ENCODE data around the gene TJP3. TPM values are rescaled to one million over a fixed set of nuclear protein-coding genes. Genes with fewer than 3 reads are reported as not detected.
"Not testable (repeated sequence)": the region's sequence is repeated elsewhere in the genome, so short reads cannot be mapped to it uniquely, and the experiment has no call there.

Gene TJP3, protein sequence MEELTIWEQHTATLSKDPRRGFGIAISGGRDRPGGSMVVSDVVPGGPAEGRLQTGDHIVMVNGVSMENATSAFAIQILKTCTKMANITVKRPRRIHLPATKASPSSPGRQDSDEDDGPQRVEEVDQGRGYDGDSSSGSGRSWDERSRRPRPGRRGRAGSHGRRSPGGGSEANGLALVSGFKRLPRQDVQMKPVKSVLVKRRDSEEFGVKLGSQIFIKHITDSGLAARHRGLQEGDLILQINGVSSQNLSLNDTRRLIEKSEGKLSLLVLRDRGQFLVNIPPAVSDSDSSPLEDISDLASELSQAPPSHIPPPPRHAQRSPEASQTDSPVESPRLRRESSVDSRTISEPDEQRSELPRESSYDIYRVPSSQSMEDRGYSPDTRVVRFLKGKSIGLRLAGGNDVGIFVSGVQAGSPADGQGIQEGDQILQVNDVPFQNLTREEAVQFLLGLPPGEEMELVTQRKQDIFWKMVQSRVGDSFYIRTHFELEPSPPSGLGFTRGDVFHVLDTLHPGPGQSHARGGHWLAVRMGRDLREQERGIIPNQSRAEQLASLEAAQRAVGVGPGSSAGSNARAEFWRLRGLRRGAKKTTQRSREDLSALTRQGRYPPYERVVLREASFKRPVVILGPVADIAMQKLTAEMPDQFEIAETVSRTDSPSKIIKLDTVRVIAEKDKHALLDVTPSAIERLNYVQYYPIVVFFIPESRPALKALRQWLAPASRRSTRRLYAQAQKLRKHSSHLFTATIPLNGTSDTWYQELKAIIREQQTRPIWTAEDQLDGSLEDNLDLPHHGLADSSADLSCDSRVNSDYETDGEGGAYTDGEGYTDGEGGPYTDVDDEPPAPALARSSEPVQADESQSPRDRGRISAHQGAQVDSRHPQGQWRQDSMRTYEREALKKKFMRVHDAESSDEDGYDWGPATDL
- 4.9 TPM for polyA plus RNA-seq

DNA sequence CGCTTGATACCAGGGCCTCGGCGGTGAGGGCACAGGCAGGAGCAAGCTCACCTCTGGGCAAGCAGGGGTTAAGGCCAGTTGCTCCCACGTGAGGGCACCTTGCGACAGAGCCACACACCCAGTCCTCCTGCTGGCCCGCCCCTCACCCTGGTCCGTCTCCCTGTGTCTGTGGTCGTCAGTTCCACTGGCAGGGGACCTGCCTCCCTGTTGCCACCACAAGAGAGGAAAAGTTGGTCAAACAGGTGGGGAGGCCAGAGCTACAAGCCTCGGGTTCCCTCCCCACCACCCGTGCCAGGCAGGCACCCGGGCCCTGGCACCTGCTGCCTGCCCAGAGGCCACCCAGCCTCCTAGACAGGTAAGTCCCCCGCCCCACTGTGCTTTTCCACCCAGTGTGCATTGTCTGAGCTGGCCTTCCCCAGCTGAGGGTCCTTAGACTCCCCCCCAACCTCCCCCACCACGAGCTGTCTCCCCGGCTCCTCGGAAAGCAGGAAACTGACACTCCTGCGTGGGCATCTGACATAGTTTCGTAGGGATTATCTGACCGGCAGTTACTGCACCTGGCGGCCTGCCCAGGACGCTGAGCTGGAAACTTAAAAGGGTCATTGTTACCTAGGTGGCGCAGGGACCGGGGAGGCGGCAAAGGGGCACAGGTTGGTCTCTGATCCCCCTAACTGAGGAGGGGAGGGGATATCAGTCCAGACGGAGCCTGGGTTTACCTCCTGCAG, at the start of gene TJP3:
Gene TJP3, plus strand, starts transcription at position 178 of the 725 bp plus-strand sequence. CDS start 20,049 bp downstream, outside the sequence.
- H3K27ac Mint-ChIP-seq: no peak within 1 kb of the TSS
- no peaks in the 10 kb centered on the region for H3K36me3 Mint-ChIP-seq
- H3K4me1 Mint-ChIP-seq: peaks cover 0 to 5% (median 2%) of the 10 kb centered on the region in 3 donors
- H3K27me3 Mint-ChIP-seq: peaks cover 12% of the 10 kb centered on the region
- no peaks in the 10 kb centered on the region for H3K9me3 Mint-ChIP-seq
- no peak within 1 kb of the TSS for H3K4me3 Mint-ChIP-seq

DNA sequence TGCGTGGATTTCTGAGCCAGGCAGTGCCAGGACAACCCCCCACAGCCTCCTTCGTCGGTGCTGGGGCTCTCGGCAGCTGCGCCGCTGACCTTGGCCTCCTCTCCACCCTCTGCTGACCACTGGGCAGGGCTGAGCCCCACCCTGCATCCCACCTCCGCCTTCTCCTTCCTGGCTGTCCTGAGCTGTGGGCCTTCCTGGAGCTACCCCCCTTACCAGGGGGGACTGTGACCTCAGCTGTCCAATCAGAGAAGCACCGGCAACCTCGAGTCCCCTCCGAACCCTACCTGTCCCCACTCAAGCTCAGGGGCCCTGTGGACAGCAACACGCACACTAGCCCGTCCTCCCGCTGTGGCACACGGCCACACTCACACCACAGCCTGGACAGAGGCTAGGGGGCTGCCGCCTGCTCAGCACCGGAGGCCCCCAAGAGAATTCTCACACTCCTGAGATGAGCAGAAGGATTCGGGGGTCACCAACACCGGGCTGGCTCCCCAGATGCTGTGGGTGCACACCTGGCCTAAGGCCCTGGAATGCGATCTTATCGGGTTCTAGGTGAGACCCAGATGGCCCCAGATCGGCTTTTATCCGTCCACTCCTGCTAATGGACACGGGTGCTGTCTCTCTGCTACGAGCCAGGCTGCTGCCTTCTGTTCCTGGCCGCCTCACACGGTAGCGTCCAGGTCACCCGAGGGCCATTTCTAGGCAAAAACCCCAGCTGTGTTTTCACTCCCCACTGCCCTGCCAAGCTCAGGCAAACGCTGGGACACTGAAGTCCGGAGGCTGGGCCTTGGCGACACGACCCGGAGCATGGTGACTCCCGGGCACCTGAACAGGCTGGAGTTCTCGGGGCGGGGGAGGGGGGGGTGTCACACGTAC, 49.1 kb upstream of the TJP3 start:
- Mint-ChIP-seq H3K27ac (no peak overlapping the region), H3K4me1 (no peaks in the 10 kb centered on the region), H3K9me3 (no peaks in the 10 kb centered on the region), H3K36me3 (peaks cover 3% of the 10 kb centered on the region), H3K4me3 (no peak overlapping the region), H3K27me3 (no peaks in the 10 kb centered on the region)

DNA sequence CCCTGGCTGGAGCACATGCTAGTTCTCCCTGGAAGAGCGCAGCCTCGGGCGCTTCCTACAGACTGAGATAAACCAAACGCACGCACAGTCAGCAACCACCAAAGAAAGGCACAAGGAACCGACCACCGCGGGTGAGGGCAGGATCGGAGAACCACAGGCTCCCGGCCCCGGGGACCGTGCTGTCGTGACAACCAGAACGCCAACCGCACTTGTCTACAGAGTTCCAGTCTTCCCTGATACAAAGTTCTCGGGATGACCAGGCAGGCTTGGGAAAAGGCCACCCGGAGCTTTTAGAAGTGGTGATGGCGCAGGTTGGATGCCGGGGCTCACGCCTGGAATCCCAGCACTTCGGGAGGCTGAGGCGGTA, 48.5 kb upstream of the TJP3 start:
- no peaks in the 10 kb centered on the region for H3K9me3 Mint-ChIP-seq
- H3K27ac Mint-ChIP-seq: no peak overlapping the region
- H3K27me3 Mint-ChIP-seq: no peaks in the 10 kb centered on the region
- peaks cover 0 to under 1% (median 0%) of the 10 kb centered on the region in 3 donors for H3K4me1 Mint-ChIP-seq
- H3K4me3 Mint-ChIP-seq: no peak overlapping the region
- H3K36me3 Mint-ChIP-seq: peaks cover 3% of the 10 kb centered on the region

DNA sequence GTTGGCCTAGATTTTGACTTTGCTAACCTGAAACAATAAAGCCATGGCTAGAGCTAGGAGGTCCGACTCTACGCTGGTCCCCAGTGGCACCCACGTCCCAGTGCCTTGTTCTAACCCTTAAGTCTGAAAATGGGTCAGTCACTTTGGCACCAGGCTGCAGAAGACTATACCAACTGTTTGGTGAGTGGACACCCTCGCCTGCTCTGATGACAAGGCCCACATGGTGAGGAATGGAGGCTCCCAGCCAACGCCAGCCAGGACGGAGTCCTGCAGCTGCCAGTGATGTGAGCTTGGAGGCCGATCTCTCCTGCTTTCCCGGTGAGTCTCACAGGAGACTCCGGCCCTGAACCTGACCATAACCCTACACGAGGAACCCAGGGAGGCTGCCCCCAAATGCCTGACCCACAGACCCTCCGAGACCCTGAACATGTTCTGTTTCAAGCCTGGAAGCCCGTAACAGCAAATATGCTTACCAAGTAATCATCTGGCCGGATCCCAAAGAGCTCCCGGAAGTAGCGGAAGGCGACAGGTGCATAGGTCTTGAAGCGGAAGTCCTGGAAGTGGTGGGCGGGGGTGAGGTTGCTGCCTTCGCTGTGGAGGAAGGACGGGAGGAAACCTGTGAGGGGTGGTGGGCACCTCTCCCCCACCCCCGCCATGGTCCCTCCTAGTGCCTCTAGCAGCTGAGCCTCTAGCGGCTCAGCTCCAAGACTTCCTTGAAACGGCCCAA, 47.5 kb upstream of the TJP3 start:
- Mint-ChIP-seq H3K9me3 (no peaks in the 10 kb centered on the region), H3K27ac (no peak overlapping the region), H3K36me3 (peaks cover 3% of the 10 kb centered on the region), H3K4me1 (peaks cover 0 to 5% (median 0%) of the 10 kb centered on the region in 3 donors), H3K4me3 (no peak overlapping the region), H3K27me3 (no peaks in the 10 kb centered on the region)

DNA sequence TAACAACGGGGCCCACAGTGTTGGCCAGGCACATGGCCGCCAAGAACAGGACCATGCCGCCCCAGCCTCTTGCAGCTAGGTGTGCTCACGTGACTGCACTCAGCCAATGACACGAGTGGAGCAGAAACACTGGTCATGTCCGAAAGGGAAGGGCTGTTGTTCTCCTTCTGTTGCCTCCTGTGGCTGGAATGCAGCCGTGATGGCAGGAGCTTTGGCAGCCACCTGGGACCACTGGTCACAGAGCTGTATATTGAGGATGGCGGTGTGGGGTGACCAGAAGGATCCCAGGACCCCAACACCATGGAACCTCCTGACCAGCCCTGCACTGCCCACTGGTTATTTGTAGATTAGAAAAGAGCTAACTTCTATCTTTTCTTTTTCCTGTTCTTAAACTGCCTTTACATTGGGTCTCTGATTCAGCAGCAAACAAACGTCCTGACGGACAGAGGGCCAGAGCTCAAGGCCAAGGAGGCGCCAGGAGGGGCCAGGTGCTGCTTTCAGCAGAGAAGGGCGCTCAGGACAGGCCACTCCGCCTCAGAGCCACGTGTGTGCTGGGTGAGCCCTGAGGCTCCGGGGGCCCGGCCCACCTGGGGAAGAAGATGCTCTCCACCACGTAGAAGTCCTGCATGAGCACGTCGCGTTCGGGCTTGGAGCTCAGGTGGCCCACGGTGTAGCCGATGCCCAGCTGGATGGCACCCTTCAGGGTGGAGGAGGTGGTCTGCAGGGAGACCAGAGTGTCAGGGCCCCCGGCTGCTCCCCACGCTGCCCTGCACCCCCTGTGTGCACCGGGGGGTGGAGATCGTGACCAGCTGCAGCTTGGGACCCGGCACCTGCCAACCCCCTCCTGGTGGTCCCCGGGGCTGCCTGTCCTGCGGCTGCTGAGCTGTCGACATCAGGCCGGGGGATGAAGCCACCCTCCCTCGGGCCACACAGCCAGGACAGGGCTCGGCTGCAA, 46.6 kb upstream of the TJP3 start:
- peaks cover 1% of the 10 kb centered on the region for H3K27me3 Mint-ChIP-seq
- H3K27ac Mint-ChIP-seq: no peak overlapping the region
- H3K9me3 Mint-ChIP-seq: no peaks in the 10 kb centered on the region
- peak overlapping the region in 1 of 4 donors; percentile 45 for H3K4me3 Mint-ChIP-seq
- peaks cover 0 to 10% (median 2%) of the 10 kb centered on the region in 3 donors for H3K4me1 Mint-ChIP-seq
- peaks cover 5% of the 10 kb centered on the region for H3K36me3 Mint-ChIP-seq

DNA sequence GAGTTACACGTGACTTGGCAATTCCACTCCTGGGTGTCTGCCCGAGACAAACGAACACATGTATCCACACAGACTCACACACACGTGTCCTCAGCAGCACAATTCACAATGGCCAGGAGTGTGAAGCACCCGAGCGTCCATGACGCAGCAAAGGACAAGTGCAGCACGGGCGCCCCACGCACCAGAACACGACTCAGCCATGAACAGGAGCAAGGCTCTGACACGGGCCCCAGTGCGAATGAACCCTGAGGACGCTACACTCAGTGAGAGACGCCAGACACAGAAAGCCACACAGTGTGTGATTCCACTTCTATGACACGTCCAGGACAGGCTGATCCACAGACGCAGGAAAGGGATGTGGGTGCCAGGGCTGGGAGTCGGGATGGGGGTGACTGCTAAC, 44.3 kb upstream of the TJP3 start:
- Mint-ChIP-seq H3K9me3 (no peaks in the 10 kb centered on the region), H3K27ac (no peak overlapping the region), H3K27me3 (peaks cover 1% of the 10 kb centered on the region), H3K36me3 (peaks cover 5% of the 10 kb centered on the region), H3K4me1 (peaks cover 0 to 10% (median 2%) of the 10 kb centered on the region in 3 donors), H3K4me3 (peak overlapping the region in 1 of 4 donors; percentile 33)

DNA sequence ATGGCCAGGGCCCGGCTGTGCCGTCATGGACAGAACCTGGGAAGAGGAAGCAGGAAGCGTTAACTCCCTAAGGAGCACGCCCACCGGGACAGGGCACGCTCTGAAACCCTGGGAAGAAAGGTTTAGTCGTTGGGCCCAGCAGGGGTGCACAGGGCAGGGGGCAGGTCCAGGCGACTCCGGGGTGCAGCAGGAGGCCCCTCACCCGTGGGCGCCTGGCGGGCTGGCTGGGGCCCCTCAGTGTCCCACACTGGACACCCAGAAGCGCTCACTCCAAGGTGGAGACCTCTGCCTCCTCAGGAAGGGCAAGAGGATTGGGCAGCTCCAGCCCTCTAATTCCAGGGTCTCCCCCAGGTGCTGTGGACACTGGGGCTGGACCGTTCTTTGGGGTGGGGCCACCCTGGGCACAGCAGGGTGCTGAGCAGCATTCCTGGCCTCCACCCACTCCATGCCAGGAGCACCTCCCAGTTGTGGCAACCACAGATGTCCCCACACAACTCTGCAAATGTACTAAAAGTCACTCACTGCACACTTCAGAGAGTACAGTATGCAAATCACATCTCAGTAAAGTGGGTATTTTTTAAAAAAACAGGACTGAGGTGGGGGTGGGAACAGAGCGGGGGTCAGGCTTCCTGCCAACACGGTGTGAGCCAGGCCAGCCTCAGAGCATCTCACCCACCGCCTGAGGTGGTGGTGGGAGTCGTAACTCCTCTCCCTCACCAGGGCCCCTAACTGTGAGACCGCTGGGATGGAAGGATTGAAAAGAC, 43.1 kb upstream of the TJP3 start:
- Mint-ChIP-seq H3K4me3 (peak overlapping the region in 3 of 4 donors; percentile 72 to 81 (median 72)), H3K9me3 (no peaks in the 10 kb centered on the region), H3K36me3 (peaks cover 5% of the 10 kb centered on the region), H3K27me3 (peaks cover 1% of the 10 kb centered on the region), H3K4me1 (peaks cover 0 to 11% (median 2%) of the 10 kb centered on the region in 3 donors), H3K27ac (no peak overlapping the region)

DNA sequence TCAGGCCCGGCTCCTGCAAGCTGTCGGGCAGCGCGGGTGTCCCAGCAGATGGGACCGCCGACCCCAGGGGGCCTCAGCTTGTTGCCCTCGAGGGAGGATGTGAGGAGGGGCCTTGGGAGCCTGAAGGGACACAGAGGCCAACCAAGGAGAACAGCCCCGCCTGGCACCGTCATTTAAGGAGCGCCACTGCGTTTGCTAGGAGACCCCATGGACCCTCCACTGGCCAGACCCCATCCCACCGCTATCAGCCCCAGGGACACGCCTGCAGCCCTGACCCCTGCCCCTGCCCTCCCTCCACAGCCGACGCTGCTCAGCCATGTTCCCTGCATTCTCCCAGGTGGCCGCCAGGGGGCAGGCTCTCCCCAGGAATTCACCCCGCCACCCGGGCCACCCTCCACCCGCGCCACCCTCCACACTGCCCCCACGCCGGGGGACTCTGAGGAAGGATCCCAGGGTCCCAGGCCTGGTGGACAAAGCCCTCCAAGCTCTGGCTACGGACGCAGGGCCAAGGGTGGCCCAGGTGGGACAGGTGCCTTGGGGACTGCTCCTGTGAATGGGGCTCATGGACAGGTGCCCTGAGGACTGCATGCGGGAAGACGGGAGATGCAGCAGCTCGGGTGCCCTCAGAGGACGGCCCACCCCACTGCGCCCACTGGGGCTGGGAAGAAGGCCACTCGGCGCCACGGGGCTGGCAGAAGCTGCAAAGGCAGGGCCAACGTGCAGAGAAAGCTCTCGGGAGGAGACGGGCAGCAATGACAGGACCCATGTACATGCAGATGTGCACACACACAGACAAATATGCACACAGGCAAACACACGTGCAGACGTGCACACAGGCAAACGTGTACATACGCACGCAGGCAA, 42.3 kb upstream of the TJP3 start:
- H3K4me3 Mint-ChIP-seq: peak overlapping the region in 3 of 4 donors; percentile 65 to 72 (median 72)
- peaks cover 3% of the 10 kb centered on the region for H3K27me3 Mint-ChIP-seq
- H3K36me3 Mint-ChIP-seq: peaks cover 6% of the 10 kb centered on the region
- H3K9me3 Mint-ChIP-seq: no peaks in the 10 kb centered on the region
- peaks cover 0 to 14% (median 2%) of the 10 kb centered on the region in 3 donors for H3K4me1 Mint-ChIP-seq
- no peak overlapping the region for H3K27ac Mint-ChIP-seq

DNA sequence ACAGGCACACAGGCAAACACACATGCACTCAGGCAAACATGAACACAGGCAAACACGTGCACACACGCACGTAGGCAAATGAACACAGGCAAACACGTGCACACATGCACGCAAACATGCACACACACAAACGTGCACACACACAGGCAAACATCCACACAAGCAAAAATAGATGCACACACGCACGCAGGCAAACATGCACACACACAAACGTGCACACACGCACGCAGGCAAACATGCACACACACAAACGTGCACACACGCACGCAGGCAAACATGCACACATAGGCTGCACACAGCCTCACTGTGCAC, 41.7 kb upstream of the TJP3 start:
- H3K27me3 Mint-ChIP-seq, H3K9me3 Mint-ChIP-seq, H3K36me3 Mint-ChIP-seq, H3K27ac Mint-ChIP-seq, H3K4me3 Mint-ChIP-seq: not testable (repeated sequence)
- peaks cover 0 to 16% (median 2%) of the 10 kb centered on the region in 3 donors for H3K4me1 Mint-ChIP-seq

DNA sequence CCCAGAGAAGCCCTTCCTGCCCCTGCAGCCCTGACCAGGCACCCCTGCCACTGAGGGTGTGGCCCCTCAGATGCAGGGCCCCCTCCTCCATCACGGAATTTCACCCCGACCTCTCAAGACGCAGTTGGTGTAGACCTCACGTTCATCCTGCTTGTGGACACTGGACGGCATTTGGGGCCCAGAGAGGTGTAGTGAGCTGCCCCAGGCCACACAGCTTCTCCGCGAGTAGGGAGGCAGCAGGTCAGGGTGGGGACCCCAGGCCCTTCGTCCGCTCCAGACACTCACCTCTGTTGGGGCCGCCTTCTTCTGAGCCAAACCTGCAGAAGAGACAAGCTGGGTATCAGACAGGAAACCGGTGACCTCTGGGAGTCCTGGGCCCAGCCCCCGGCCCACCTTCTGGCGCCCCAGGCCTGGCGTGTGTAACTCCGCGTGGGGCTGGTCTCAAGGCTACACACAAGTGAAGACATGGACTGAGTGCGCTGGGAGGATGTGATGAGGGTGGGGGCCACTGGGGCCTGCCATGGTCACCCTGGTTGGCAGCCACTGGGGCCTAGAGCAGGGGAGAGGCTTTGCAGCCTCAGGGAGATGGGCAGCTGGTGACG, 41.0 kb upstream of the TJP3 start:
- Mint-ChIP-seq H3K36me3 (peaks cover 4% of the 10 kb centered on the region), H3K9me3 (no peaks in the 10 kb centered on the region), H3K27ac (no peak overlapping the region), H3K27me3 (peaks cover 8% of the 10 kb centered on the region), H3K4me3 (no peak overlapping the region), H3K4me1 (peaks cover 0 to 19% (median 4%) of the 10 kb centered on the region in 3 donors)

DNA sequence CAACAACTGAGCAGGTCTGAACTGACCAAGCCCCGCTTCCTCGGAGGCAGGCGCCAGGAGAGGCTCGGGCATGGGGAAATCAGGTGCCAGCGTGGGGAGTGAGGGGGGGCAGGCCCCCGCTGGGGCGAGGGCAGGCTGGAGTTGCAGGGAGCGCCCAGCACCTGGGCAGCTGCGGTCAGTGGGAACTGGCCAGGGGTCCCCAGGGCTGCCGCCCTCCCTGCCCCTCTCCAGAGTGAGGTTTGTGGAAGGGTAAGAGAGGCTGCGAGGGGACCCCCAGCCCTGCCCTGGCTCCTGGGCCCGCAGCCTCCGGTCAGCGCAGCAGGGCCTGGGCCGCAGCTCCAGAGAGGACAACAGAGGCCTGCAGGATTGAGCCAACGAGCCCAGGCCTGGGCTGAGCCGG, 40.4 kb upstream of the TJP3 start:
- Mint-ChIP-seq H3K4me1 (peaks cover 0 to 20% (median 7%) of the 10 kb centered on the region in 3 donors), H3K9me3 (no peaks in the 10 kb centered on the region), H3K27ac (no peak overlapping the region), H3K4me3 (no peak overlapping the region), H3K27me3 (peaks cover 12% of the 10 kb centered on the region), H3K36me3 (peaks cover 4% of the 10 kb centered on the region)

All from IgD-negative memory B cell (primary cell).